DMS 273 (cell line): Measurements from ENCODE around the gene DOCK11.
"Not testable (repeated sequence)": the region's sequence is repeated elsewhere in the genome, so short reads cannot be mapped to it uniquely, and the experiment has no call there.

Experiments used
- DNase-seq: peaks from one replicate; lab custom pipeline; 2025; ENCODE audit not compliant: unreplicated experiment; lab: John Stamatoyannopoulos, UW

The DOCK11 gene

DNA sequence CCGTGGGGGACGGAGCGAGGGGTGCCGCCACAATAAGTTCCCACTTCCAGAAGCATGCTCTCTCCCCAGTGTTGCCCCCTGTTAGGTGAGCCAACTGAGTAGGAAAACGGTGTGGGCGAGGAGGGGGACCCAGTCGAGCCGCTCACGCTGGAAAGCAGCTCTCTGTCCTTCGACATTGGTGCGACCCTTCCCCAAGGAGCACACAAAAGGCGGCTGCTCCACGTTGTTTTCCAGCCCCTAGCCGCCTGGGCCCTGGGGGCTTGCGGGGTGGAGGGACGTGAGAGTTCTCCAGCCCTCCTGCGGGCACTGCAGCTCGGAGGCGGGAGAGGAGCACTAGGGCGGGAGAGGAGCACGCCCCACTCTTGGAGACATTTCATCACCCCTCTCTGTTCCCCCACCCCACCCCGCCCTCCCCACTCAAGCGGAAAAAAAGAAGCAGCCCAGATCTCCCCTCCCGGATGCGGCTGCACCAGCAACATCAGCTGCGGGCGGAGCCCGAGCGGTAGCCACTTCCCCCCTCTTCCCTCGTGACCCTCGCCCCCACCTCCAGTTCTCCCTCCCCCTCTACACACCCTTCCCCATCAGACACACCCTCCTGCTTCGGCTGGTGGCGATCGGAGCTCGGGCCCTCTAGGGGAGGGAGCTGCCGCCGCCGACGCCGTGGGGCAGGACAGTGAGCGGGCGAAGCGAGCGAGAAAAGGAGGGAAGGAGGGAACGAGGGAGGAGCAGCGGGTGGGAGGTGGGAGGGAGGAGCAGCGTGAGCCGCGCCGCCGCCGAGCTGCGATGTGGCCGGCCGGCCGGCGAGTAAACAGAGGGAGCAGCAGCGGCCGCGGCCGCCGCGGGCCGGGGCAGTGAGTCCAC is at the start of gene DOCK11:
TSS of gene DOCK11 (plus strand) at position 755 of the 861 bp plus-strand sequence. CDS start 157 bp downstream, outside the sequence.
- peak; percentile 90 for DNase-seq

GRCh38 chrX:118448273-118448783 is 47.3 kb upstream of the DOCK11 start:
- peak; percentile 8 for DNase-seq

- no peak for DNase-seq
Measured at GRCh38 chrX:118455013-118455412, 40.6 kb upstream of the DOCK11 start.

DNA sequence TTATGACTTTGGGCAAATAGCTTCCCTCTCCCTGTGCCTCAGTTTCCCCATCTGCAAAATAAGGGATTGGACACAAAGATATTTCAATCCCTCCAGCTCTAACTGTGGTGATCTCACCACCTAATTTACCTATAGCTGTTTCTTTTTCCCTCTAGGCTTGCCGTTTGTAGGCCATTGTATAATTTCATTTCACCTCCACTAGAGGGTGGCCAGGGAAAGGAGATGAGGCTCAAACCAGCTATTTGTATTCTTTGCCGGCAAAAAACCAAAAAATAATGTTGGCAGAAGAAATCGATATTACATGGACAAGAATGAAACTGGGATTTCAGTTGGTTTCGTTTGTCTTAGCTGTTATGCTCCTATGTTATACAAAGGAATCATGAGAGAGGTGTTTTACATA is 36.1 kb upstream of the DOCK11 start:
- peak; percentile 70 for DNase-seq

GRCh38 chrX:118464501-118464900 is 31.1 kb upstream of the DOCK11 start:
- no peak for DNase-seq

DNA sequence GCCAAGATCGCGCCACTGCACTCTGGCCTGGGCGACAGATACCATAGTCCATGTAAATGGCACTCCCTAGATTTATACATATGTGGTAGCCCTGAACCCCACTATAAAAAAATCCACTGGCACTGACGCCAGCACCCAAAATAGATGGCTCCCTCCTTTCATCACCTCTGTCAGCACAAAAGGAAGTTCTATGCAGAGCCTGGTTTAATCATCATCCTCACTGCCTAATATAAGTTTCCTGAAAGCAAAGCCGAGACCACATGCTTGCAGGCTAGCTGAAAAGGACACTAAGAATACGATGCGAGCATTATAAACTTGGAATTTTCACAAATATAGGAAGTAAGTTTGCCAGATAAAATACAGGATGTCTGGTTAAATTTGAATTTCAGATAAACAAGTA is 27.5 kb upstream of the DOCK11 start:
- DNase-seq: no peak

GRCh38 chrX:118470721-118471347 is 24.8 kb upstream of the DOCK11 start:
- not testable (repeated sequence) for DNase-seq

DNA sequence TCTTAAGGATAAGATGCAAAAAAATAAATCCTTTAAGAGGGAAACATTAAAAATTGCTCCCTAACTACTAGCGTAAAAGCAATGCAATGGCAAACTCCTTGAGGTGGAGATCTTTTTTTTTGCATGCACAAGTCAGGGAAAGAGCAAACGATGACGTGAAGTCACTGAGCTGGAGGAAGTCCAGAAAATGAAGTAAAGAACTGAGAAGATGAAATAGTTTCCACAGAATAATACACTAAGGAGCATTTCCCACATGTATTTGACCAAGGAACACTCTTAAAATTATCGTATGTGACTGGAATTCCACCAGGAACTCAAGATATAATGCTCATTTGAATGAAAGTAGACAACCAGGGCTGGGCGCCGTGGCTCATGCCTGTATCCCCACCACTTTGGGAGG is 21.0 kb upstream of the DOCK11 start:
- DNase-seq: no peak

- no peak for DNase-seq
Measured at GRCh38 chrX:118475903-118476302, 19.7 kb upstream of the DOCK11 start.

DNA sequence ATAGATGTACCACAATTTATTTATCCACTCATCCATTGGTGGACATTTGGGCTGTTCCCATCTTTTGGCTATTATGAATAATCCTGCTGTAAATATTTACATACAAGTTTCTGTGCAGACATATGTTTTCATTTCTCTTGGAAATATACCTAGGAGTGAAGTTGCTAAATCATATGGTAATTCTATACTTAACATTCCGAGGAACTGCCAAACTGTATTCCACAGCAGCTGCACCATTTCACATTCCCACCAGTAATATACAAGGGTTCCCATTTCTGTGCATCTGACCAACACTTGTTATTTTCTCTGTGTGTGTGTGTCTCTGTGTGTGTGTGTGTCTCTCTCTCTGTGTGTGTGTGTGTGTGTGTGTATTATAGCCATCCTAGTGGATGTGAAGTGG is 15.4 kb upstream of the DOCK11 start:
- DNase-seq: no peak

DNA sequence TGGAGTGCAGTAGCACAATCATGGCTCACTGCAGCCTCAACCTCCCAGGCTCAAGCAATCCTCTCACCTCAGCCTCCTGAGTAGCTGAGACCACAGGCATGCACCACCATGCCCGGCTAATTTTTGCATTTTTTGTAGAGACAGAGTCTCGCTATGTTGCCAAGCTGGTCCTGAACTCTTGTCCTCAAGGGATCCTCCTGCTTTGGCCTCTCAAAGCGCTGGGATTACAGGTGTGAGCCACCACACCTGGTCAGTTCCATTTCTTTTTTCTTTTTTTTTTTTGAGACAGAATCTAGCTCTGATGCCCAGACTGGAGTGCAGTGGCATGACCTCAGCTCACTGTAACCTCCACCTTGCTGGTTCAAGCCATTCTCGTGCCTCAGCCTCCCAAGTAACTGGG is 13.2 kb upstream of the DOCK11 start:
- not testable (repeated sequence) for DNase-seq

GRCh38 chrX:118484216-118484903 is 11.3 kb upstream of the DOCK11 start:
- no peak for DNase-seq

GRCh38 chrX:118486693-118487092 is 8.9 kb upstream of the DOCK11 start:
- DNase-seq: not testable (repeated sequence)

- DNase-seq: peak; percentile 60
Measured at GRCh38 chrX:118493016-118493415, 2.6 kb upstream of the DOCK11 start.

- DNase-seq: no peak
Measured at GRCh38 chrX:118493653-118494297, 1.8 kb upstream of the DOCK11 start.

DNA sequence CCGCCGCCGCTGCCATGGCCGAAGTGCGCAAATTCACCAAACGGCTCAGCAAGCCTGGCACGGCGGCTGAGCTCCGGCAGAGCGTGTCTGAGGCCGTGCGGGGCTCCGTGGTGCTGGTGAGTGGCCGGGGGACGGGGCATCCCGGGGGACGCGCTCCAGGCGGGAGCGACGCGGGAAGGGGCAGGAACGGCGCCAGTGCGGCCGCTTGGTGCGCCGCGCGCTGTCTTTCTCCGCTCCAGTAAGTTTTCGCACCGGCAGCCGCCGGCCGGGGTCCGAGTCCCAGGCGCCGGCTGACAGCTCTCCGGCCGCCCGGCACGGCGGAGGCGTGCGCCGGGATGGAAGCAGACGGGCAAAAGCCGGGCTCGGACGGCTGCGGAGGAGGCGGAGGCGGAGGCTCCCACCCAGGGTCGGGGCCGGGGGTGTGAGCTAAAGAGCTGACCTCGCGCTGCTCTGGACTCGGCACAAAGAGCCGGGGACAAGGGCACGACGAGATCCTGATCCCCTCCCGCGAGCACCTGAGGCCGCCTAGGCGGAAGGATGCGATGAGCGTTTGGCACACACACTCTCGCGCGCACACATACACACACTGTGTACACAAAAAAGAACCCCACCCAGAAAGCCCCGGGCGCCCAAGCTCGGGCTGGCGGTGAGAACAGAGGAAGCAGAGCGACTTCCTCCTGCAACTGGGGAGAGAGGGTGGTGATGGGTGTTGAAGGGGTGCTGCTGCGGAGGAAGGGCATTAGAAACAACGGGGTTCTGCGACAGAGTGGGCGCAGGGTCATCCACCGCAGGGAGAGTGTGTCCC is 545 bp downstream of the DOCK11 start:
- DNase-seq: peak; percentile 72

GRCh38 chrX:118496763-118497079 is 1.1 kb downstream of the DOCK11 start:
- DNase-seq: peak; percentile 38

- no peak for DNase-seq
Measured at GRCh38 chrX:118497180-118497818, 1.7 kb downstream of the DOCK11 start.

- no peak for DNase-seq
Measured at GRCh38 chrX:118498351-118498750, 2.7 kb downstream of the DOCK11 start.

DNA sequence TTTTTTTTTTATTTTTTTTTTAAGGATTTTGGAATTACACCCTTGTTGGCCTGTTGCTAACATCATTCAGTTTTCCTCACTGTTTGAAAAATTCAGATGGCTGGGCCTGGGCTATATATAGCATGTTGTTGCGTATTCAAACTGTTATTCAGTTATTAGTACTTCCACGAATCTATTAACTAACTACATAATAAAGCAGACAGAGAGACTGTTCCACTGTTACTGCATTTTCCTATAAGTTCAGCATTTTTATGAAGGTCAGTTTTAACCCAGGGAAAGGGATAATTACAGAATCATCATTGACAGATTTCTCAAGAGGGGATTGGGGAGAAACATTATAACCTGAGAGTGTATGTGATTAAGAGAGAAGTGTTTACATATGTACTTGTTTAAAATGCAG is 3.1 kb downstream of the DOCK11 start:
- no peak for DNase-seq
